ENCODE data around the gene PCDHGB6. TPM values are rescaled to one million over a fixed set of nuclear protein-coding genes. Genes with fewer than 3 reads are reported as not detected.

Gene PCDHGB6
- total RNA-seq, 1 experiment from 2014 or later, result 0.23 TPM

GRCh38 chr5:141439411-141440141, 31.8 kb downstream of the PCDHGB6 start:
- Histone ChIP-seq H3K9me3 (ENCODE audit: control insufficient read depth, insufficient read depth, low read depth, low read length) (no peaks in the 10 kb centered on the region; the same call in 1 of the 2 replicates), H3K4me1 (ENCODE audit: control insufficient read depth, insufficient read depth, low read length) (no peaks in the 10 kb centered on the region), H3K27ac (ENCODE audit: low read length) (no peak overlapping the region), H3K4me3 (ENCODE audit: low read depth in 2 of 2, low read length in 2 of 2) (no peak overlapping the region), H3K27me3 (ENCODE audit: control insufficient read depth, insufficient read depth, low read length) (no peaks in the 10 kb centered on the region), H3K36me3 (ENCODE audit: control insufficient read depth, insufficient read depth, low read length) (no peaks in the 10 kb centered on the region)
- intact Hi-C loops (cut with micrococcal nuclease; ENCODE audit: unreplicated experiment) (no loop called here), in situ Hi-C loops (cut with HindIII; ENCODE audit: low pct_unique_long_range_greater_than_20kb, low sequenced_read_pairs) (no loop called here)
- ChIA-PET CTCF (interaction anchor here (0.6 kb wide), 1 partner anchor 26 kb away, joined by 3 read pairs; no protein-coding TSS in a partner anchor), POLR2A (no interaction called here)
- ATAC-seq (no peak), DNase-seq (ENCODE audit: low read depth, low spot score) (no peak)
- TF ChIP-seq SIN3A (IDR thresholded peaks at IDR 0.05; ENCODE audit: borderline replicate concordance, insufficient read depth, low read depth, low read length) (no peak), POLR2AphosphoS5 (IDR thresholded peaks at IDR 0.05; ENCODE audit: low read depth, low read length) (no peak), TCF7L2 (IDR thresholded peaks at IDR 0.05; ENCODE audit: low read depth, low read length) (no peak), REST (IDR thresholded peaks at IDR 0.05; ENCODE audit: insufficient read depth in 1 of 2, low read depth in 2 of 2, low read length in 1 of 2) (no peak)
- TF ChIP-seq, protein P1, sequence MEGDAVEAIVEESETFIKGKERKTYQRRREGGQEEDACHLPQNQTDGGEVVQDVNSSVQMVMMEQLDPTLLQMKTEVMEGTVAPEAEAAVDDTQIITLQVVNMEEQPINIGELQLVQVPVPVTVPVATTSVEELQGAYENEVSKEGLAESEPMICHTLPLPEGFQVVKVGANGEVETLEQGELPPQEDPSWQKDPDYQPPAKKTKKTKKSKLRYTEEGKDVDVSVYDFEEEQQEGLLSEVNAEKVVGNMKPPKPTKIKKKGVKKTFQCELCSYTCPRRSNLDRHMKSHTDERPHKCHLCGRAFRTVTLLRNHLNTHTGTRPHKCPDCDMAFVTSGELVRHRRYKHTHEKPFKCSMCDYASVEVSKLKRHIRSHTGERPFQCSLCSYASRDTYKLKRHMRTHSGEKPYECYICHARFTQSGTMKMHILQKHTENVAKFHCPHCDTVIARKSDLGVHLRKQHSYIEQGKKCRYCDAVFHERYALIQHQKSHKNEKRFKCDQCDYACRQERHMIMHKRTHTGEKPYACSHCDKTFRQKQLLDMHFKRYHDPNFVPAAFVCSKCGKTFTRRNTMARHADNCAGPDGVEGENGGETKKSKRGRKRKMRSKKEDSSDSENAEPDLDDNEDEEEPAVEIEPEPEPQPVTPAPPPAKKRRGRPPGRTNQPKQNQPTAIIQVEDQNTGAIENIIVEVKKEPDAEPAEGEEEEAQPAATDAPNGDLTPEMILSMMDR (IDR thresholded peaks at IDR 0.05), result no peak
- no TSS peak for BruUV-seq (replicated peaks)

GRCh38 chr5:141440341-141440740, 32.5 kb downstream of the PCDHGB6 start:
- intact Hi-C loops (cut with micrococcal nuclease; ENCODE audit: unreplicated experiment) (no loop called here), in situ Hi-C loops (cut with HindIII; ENCODE audit: low pct_unique_long_range_greater_than_20kb, low sequenced_read_pairs) (no loop called here)
- Histone ChIP-seq H3K27me3 (ENCODE audit: control insufficient read depth, insufficient read depth, low read length) (no peaks in the 10 kb centered on the region), H3K36me3 (ENCODE audit: control insufficient read depth, insufficient read depth, low read length) (no peaks in the 10 kb centered on the region), H3K27ac (ENCODE audit: low read length) (no peak overlapping the region), H3K9me3 (ENCODE audit: control insufficient read depth, insufficient read depth, low read depth, low read length) (no peaks in the 10 kb centered on the region; the same call in 1 of the 2 replicates), H3K4me1 (ENCODE audit: control insufficient read depth, insufficient read depth, low read length) (no peaks in the 10 kb centered on the region), H3K4me3 (ENCODE audit: low read depth in 2 of 2, low read length in 2 of 2) (no peak overlapping the region)
- DNase-seq (ENCODE audit: low read depth, low spot score) (no peak), ATAC-seq (no peak)
- ChIA-PET POLR2A (no interaction called here), CTCF (no interaction called here)
- no TSS peak for BruUV-seq (replicated peaks)
- TF ChIP-seq SIN3A (IDR thresholded peaks at IDR 0.05; ENCODE audit: borderline replicate concordance, insufficient read depth, low read depth, low read length), result no peak
- TF ChIP-seq TCF7L2 (IDR thresholded peaks at IDR 0.05; ENCODE audit: low read depth, low read length), result no peak
- TF ChIP-seq, protein P1 (IDR thresholded peaks at IDR 0.05), result no peak
- TF ChIP-seq REST (IDR thresholded peaks at IDR 0.05; ENCODE audit: insufficient read depth in 1 of 2, low read depth in 2 of 2, low read length in 1 of 2), result no peak
- no peak for TF ChIP-seq POLR2AphosphoS5 (IDR thresholded peaks at IDR 0.05; ENCODE audit: low read depth, low read length)

Data from Panc1 (cell line).